Measurements from ENCODE around the gene PAIP2B.

PAIP2B gene

GRCh38 chr2:71156573-71156972 is 70.3 kb downstream of the PAIP2B start:
- H3K9me2 ChIP-seq (replicated peaks; ENCODE audit: insufficient read depth, low read length) = no peaks in the 10 kb centered on the region
- peak overlapping the region; percentile 9; the same call in 1 of the 2 replicates for H2AFZ ChIP-seq (ENCODE audit: low read length)

GRCh38 chr2:71155846-71156245 is 71.1 kb downstream of the PAIP2B start:
- Histone ChIP-seq H3K4me3 (ENCODE audit: low read length) (no peak overlapping the region), H3K79me2 (ENCODE audit: low read length) (no peaks in the 10 kb centered on the region), H3K4me2 (ENCODE audit: low read depth, low read length) (no peak overlapping the region), H3F3A (ENCODE audit: insufficient read depth, low read length) (no peaks in the 10 kb centered on the region), H3K9me3 (replicated peaks; ENCODE audit: insufficient read depth, low read length) (no peaks in the 10 kb centered on the region), H2AFZ (ENCODE audit: low read length) (no peak overlapping the region), H3K36me3 (replicated peaks; ENCODE audit: insufficient read depth, low read length) (no peaks in the 10 kb centered on the region), H3K27me3 (replicated peaks; ENCODE audit: insufficient read depth, low read length) (0 out of 2 replicates have a peak, but pooled peaks cover 4% of the 10 kb centered on the region), H4K20me1 (ENCODE audit: insufficient read depth, low read length) (no peaks in the 10 kb centered on the region), H3K9me2 (replicated peaks; ENCODE audit: insufficient read depth, low read length) (no peaks in the 10 kb centered on the region), H3K4me1 (ENCODE audit: low read length) (no peaks in the 10 kb centered on the region), H3K9ac (ENCODE audit: low read length) (no peak overlapping the region), H3K27ac (ENCODE audit: low read length) (no peak overlapping the region)
- TF ChIP-seq EZH2phosphoT487 (IDR thresholded peaks at IDR 0.05; ENCODE audit: low read length) (no peak), EZH2 (optimal IDR thresholded peaks at IDR 0.05; ENCODE audit: low read depth, low read length) (no peak), CTCF (IDR thresholded peaks at IDR 0.05; ENCODE audit: low read length) (no peak)
- no peak for DNase-seq

More at GRCh38 chr2:71156573-71156972, 70.3 kb downstream of the PAIP2B start:
- Histone ChIP-seq H3K9me3 (replicated peaks; ENCODE audit: insufficient read depth, low read length) (no peaks in the 10 kb centered on the region), H3K4me1 (ENCODE audit: low read length) (no peaks in the 10 kb centered on the region), H3K4me3 (ENCODE audit: low read length) (no peak overlapping the region), H3K36me3 (replicated peaks; ENCODE audit: insufficient read depth, low read length) (no peaks in the 10 kb centered on the region), H3F3A (ENCODE audit: insufficient read depth, low read length) (no peaks in the 10 kb centered on the region), H4K20me1 (ENCODE audit: insufficient read depth, low read length) (no peaks in the 10 kb centered on the region), H3K79me2 (ENCODE audit: low read length) (no peaks in the 10 kb centered on the region), H3K27me3 (replicated peaks; ENCODE audit: insufficient read depth, low read length) (0 out of 2 replicates have a peak, but pooled peaks cover 4% of the 10 kb centered on the region), H3K27ac (ENCODE audit: low read length) (no peak overlapping the region), H3K4me2 (ENCODE audit: low read depth, low read length) (peak overlapping the region; percentile 19), H3K9ac (ENCODE audit: low read length) (no peak overlapping the region)
- peak; percentile 19 for DNase-seq
- no peak for TF ChIP-seq EZH2 (optimal IDR thresholded peaks at IDR 0.05; ENCODE audit: low read depth, low read length)
- TF ChIP-seq EZH2phosphoT487 (IDR thresholded peaks at IDR 0.05; ENCODE audit: low read length) = no peak
- TF ChIP-seq CTCF (IDR thresholded peaks at IDR 0.05; ENCODE audit: low read length) = no peak

GRCh38 chr2:71154798-71155197 is 72.1 kb downstream of the PAIP2B start:
- Histone ChIP-seq H3K4me3 (ENCODE audit: low read length) (no peak overlapping the region), H4K20me1 (ENCODE audit: insufficient read depth, low read length) (no peaks in the 10 kb centered on the region), H3K27ac (ENCODE audit: low read length) (no peak overlapping the region), H3K9me2 (replicated peaks; ENCODE audit: insufficient read depth, low read length) (no peaks in the 10 kb centered on the region), H3K4me1 (ENCODE audit: low read length) (no peaks in the 10 kb centered on the region), H3K9ac (ENCODE audit: low read length) (no peak overlapping the region), H3K27me3 (replicated peaks; ENCODE audit: insufficient read depth, low read length) (0 out of 2 replicates have a peak, but pooled peaks cover 4% of the 10 kb centered on the region), H3K9me3 (replicated peaks; ENCODE audit: insufficient read depth, low read length) (no peaks in the 10 kb centered on the region), H3F3A (ENCODE audit: insufficient read depth, low read length) (no peaks in the 10 kb centered on the region), H3K4me2 (ENCODE audit: low read depth, low read length) (no peak overlapping the region), H3K79me2 (ENCODE audit: low read length) (no peaks in the 10 kb centered on the region), H3K36me3 (replicated peaks; ENCODE audit: insufficient read depth, low read length) (no peaks in the 10 kb centered on the region), H2AFZ (ENCODE audit: low read length) (no peak overlapping the region)
- TF ChIP-seq CTCF (IDR thresholded peaks at IDR 0.05; ENCODE audit: low read length) = peak; percentile 53
- TF ChIP-seq EZH2phosphoT487 (IDR thresholded peaks at IDR 0.05; ENCODE audit: low read length) = no peak
- peak; percentile 53 for DNase-seq
